Measurements from ENCODE around the gene TIAM2. TPM values are rescaled to one million over a fixed set of nuclear protein-coding genes. Genes with fewer than 3 reads are reported as not detected.

TIAM2 gene
- total and polyA plus RNA-seq, 10 of the 15 experiments (the other 5 are each of a cell fraction or from before 2014, with no cell fraction given) = 1.1 to 10.5 (median 2.3) TPM

GRCh38 chr6:155055729-155056128 is 60.6 kb downstream of the TIAM2 start:
- H3K27ac ChIP-seq (ENCODE audit: control insufficient read depth, insufficient read depth) = no peak overlapping the region
- no peak overlapping the region for H2AFZ ChIP-seq (ENCODE audit: control insufficient read depth, low read depth, low read length)
- TF ChIP-seq HCFC1 (IDR thresholded peaks at IDR 0.05; ENCODE audit: low read length) (no peak), IKZF2 (IDR thresholded peaks at IDR 0.05) (no peak), CBFB (IDR thresholded peaks at IDR 0.05; ENCODE audit: low read depth) (no peak), JUND (IDR thresholded peaks at IDR 0.05; ENCODE audit: low read depth, low read length) (no peak), HDAC6 (IDR thresholded peaks at IDR 0.05; ENCODE audit: unreplicated experiment) (no peak), CEBPB (IDR thresholded peaks at IDR 0.05; ENCODE audit: borderline replicate concordance in 1 of 2, low read depth in 2 of 2, low read length in 2 of 2) (no peak), SMC3 (IDR thresholded peaks at IDR 0.05; ENCODE audit: borderline replicate concordance, low read length) (no peak), SP1 (IDR thresholded peaks at IDR 0.05; ENCODE audit: low read depth, low read length) (no peak), MEF2A (IDR thresholded peaks at IDR 0.05; ENCODE audit: insufficient read depth, low read depth, low read length) (no peak), PAX5 (IDR thresholded peaks at IDR 0.05; ENCODE audit: borderline replicate concordance, low read depth, low read length) (no peak)
- peaks cover under 1% of the 10 kb centered on the region; the same call in 1 of the 2 replicates for H3K4me1 ChIP-seq (ENCODE audit: control insufficient read depth, insufficient read depth, low read length)
- no peak overlapping the region for H3K9ac ChIP-seq (ENCODE audit: control insufficient read depth, insufficient read depth, low read length)
- H3K79me2 ChIP-seq (ENCODE audit: control insufficient read depth, insufficient read depth, low read length) = no peaks in the 10 kb centered on the region
- no peaks in the 10 kb centered on the region for H3K27me3 ChIP-seq (replicated peaks in 1 of 2; ENCODE audit: control insufficient read depth in 2 of 2, insufficient read depth in 2 of 2, low read length in 1 of 2)
- H3K9me3 ChIP-seq (replicated peaks; ENCODE audit: control insufficient read depth, insufficient read depth, low read length) = no peaks in the 10 kb centered on the region
- WGBS (ENCODE audit: insufficient coverage, insufficient replicate concordance, low lambda C conversion rate, missing lambda C conversion rate) = 14% methylated on average over 2 of the region's 2 CpGs
- no TSS peak for BruUV-seq (replicated peaks)
- ATAC-seq (no peak), FAIRE-seq (no peak), DNase-seq (ENCODE audit: low read depth, low spot score) (no peak)
- H3K36me3 ChIP-seq (ENCODE audit: control insufficient read depth in 2 of 2, insufficient read depth in 2 of 2, low read length in 1 of 2) = no peaks in the 10 kb centered on the region
- H4K20me1 ChIP-seq (ENCODE audit: control insufficient read depth, insufficient read depth) = no peaks in the 10 kb centered on the region
- no peak overlapping the region for H3K4me2 ChIP-seq (ENCODE audit: control insufficient read depth, insufficient read depth)
- ChIA-PET RAD21 (ENCODE audit: unreplicated experiment) (no interaction called here), POLR2A (no interaction called here), SMC1A (ENCODE audit: uncharacterized antibody, unreplicated experiment) (no interaction called here), CTCF (no interaction called here)
- intact Hi-C loops (cut with micrococcal nuclease; ENCODE audit: unreplicated experiment) = no loop called here
- H3K4me3 ChIP-seq = no peak overlapping the region
- in situ Hi-C loops (cut with MboI) = no loop called here

- no TSS peak for BruUV-seq (replicated peaks)
- intact Hi-C loops (cut with micrococcal nuclease; ENCODE audit: unreplicated experiment) (no loop called here), in situ Hi-C loops (cut with MboI) (no loop called here)
- H3K27ac ChIP-seq (ENCODE audit: control insufficient read depth, insufficient read depth) = no peak overlapping the region
- H3K79me2 ChIP-seq (ENCODE audit: control insufficient read depth, insufficient read depth, low read length) = no peaks in the 10 kb centered on the region
- no peaks in the 10 kb centered on the region for H3K4me1 ChIP-seq (ENCODE audit: control insufficient read depth, insufficient read depth, low read length)
- CTCF ChIA-PET = no interaction called here
- FAIRE-seq (no peak), ATAC-seq (no peak), DNase-seq (ENCODE audit: low read depth, low spot score) (no peak)
- H3K4me2 ChIP-seq (ENCODE audit: control insufficient read depth, insufficient read depth) = no peak overlapping the region
- H3K27me3 ChIP-seq (replicated peaks in 1 of 2; ENCODE audit: control insufficient read depth in 2 of 2, insufficient read depth in 2 of 2, low read length in 1 of 2) = no peaks in the 10 kb centered on the region
- 25% methylated on average over 2 of the region's 3 CpGs for WGBS (ENCODE audit: insufficient coverage, insufficient replicate concordance, low lambda C conversion rate, missing lambda C conversion rate)
- H3K4me3 ChIP-seq = no peak overlapping the region
- no peaks in the 10 kb centered on the region for H3K36me3 ChIP-seq (ENCODE audit: control insufficient read depth in 2 of 2, insufficient read depth in 2 of 2, low read length in 1 of 2)
- POLR2A ChIA-PET = no interaction called here
- H3K9ac ChIP-seq (ENCODE audit: control insufficient read depth, insufficient read depth, low read length) = no peak overlapping the region
- RAD21 ChIA-PET (ENCODE audit: unreplicated experiment) = no interaction called here
- SMC1A ChIA-PET (ENCODE audit: uncharacterized antibody, unreplicated experiment) = interaction anchor here (0.7 kb wide), 1 partner anchor 1290 kb away, joined by 3 read pairs; no protein-coding TSS in a partner anchor
- H3K9me3 ChIP-seq (replicated peaks; ENCODE audit: control insufficient read depth, insufficient read depth, low read length) = no peaks in the 10 kb centered on the region
- no peaks in the 10 kb centered on the region for H4K20me1 ChIP-seq (ENCODE audit: control insufficient read depth, insufficient read depth)
- no peak overlapping the region for H2AFZ ChIP-seq (ENCODE audit: control insufficient read depth, low read depth, low read length)
- no peak for TF ChIP-seq MXI1 (IDR thresholded peaks at IDR 0.05; ENCODE audit: low read depth, low read length)
- TF ChIP-seq BCL11A (IDR thresholded peaks at IDR 0.05; ENCODE audit: low read depth, low read length) = no peak
- TF ChIP-seq SREBF1 (IDR thresholded peaks at IDR 0.05; ENCODE audit: low read length) = no peak
- no peak for TF ChIP-seq MEF2A (IDR thresholded peaks at IDR 0.05; ENCODE audit: insufficient read depth, low read depth, low read length)
- TF ChIP-seq BMI1 (IDR thresholded peaks at IDR 0.05; ENCODE audit: borderline replicate concordance) = no peak
- no peak for TF ChIP-seq NR2F1 (conservative IDR thresholded peaks at IDR 0.05)
- TF ChIP-seq CBX3 (IDR thresholded peaks at IDR 0.05; ENCODE audit: borderline replicate concordance, low read depth) = no peak
- TF ChIP-seq PAX8 (IDR thresholded peaks at IDR 0.05) = no peak
- TF ChIP-seq LARP7 (IDR thresholded peaks at IDR 0.05) = no peak
- TF ChIP-seq BCL3 (IDR thresholded peaks at IDR 0.05; ENCODE audit: borderline replicate concordance, insufficient read depth, low read depth, low read length, poor library complexity, severe bottlenecking) = no peak
- TF ChIP-seq DPF2 (IDR thresholded peaks at IDR 0.05) = no peak
- no peak for TF ChIP-seq NR2C1 (IDR thresholded peaks at IDR 0.05)
- no peak for TF ChIP-seq TAF1 (IDR thresholded peaks at IDR 0.05; ENCODE audit: borderline replicate concordance, low read depth, low read length)
Observed at GRCh38 chr6:155056756-155057155, 61.6 kb downstream of the TIAM2 start.

Measured in GM12878 (cell line).